HG03521 (cell line): Measurements from ENCODE around the gene NPFF.
"Not testable (repeated sequence)": the region's sequence is repeated elsewhere in the genome, so short reads cannot be mapped to it uniquely, and the experiment has no call there.

Experiments
- ATAC-seq: cut with Tn5 transposase; IDR thresholded peaks from one replicate; pipeline ENCODE4 v1.9.1; 2021; ENCODE audit warnings: mild to moderate bottlenecking, moderate library complexity; ENCODE audit not compliant: unreplicated experiment

NPFF gene

DNA sequence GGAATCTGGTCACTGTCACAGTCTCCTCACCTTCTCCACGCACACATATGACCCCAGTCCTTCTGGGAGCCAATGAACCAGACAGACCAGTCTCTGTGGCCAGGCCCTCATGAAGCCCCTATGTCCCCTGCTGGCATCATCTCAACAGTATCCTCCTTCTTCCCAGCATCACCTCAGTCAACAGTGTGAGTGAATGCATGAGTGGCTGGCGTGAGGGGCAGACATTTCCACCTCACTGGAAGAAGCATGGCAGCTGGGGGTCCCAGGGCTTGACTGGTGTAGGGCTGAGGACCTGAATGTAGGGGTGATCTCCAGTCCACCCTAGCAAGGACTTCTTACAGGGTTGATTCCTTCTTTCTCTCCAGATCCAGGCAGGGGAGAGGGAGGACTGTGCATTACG, 9.8 kb downstream of the NPFF start:
- no peak for ATAC-seq

GRCh38 chr12:53496752-53497032, 10.6 kb downstream of the NPFF start:
- ATAC-seq = no peak

- no peak for ATAC-seq
Measured at GRCh38 chr12:53495903-53496751, 11.2 kb downstream of the NPFF start.

GRCh38 chr12:53493610-53494391, 13.5 kb downstream of the NPFF start:
- ATAC-seq = no peak

- ATAC-seq = peak; percentile 90
Measured at GRCh38 chr12:53492830-53493609, 14.3 kb downstream of the NPFF start.

DNA sequence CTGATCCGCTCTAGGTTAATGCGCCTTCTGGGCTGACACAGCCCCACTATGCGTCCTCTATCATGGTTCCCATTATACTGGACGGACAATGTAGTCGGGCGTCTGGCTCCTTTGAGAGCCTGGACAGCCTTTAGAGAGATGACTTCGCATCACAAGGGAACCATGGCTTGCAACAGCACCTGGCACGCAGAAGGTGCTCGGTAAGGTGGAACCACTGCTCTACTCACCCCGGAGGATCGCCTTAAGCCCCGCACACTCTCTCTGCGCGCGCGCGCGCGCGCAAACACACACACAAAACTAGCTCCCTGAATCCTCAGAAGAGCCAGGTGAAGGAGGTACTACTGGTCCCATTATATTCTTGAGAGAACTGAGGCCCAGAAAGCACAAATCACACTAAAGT, 15.1 kb downstream of the NPFF start:
- no peak for ATAC-seq

GRCh38 chr12:53489242-53489864, 17.9 kb downstream of the NPFF start:
- ATAC-seq = no peak

DNA sequence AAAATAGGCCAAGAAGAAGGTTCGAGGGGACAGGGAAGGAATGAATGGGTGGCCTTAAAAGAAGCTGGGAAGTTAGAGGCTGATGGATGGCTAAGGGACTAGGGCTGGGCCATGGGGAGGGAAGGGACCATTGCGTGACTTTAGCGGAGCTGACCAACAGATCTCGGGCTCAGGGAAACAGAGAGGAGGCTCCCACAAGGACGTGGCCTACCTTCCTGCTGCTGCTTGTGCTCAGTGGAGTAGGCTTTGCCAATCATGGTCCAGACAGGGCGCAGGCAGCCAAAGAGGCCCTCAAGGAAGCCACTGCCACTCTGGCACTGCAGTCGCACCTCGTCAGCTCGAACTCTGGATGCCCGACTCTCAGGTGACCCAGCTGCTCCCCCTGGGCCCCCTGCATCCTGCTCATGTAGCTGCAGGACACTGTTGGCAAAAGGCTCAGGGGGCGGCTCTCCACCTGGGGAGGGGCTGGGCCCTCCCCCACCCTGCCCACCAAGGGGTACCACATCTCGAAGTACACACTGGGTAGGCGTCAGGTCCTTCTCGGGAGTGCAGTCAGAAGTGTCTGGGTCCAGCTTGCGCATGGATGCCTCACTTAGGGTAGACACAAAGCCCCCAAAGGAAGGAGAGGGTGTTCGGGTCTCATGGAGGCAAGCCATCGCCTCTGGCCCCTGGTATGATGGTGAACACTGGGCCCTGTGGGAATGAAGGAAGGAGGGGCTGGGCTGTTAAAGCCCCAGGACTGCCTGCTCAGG, 20.4 kb downstream of the NPFF start:
- ATAC-seq = no peak

DNA sequence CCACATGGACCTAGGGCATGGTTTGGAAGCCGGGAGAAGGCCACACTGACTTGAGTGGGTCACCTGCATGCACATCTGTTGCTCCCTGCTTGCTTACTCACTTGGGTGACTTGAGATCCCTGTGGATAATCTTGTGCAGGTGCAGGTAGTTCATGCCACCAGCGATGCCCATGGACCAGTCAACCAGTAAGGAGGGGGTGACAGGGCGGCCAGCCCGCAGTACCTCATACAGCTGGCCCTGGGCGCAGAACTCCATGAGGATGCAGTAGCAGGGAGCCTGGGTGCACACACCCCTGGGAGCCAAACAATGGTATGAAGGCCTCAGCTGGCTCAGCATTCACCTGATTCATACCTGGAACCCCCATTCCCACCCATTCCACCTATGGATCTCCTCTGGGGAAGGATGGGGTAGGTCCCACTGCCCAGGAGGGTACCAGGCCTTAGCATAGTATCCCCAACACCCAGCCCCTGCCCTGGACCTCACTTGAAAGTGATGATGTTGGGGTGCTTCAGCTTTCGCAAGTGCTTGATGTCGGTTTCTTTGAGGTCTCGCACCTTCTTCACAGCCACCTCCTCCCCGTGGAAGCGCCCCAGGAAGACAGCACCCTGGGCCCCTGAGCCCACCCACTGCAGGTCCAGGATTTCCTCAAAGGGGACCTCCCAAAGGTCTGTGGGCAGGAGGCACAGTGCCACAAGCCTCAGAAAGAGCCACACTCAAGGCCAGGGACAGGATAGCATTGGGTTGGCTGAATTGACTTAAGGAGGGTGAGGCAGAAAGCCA, 21.1 kb downstream of the NPFF start:
- no peak for ATAC-seq

DNA sequence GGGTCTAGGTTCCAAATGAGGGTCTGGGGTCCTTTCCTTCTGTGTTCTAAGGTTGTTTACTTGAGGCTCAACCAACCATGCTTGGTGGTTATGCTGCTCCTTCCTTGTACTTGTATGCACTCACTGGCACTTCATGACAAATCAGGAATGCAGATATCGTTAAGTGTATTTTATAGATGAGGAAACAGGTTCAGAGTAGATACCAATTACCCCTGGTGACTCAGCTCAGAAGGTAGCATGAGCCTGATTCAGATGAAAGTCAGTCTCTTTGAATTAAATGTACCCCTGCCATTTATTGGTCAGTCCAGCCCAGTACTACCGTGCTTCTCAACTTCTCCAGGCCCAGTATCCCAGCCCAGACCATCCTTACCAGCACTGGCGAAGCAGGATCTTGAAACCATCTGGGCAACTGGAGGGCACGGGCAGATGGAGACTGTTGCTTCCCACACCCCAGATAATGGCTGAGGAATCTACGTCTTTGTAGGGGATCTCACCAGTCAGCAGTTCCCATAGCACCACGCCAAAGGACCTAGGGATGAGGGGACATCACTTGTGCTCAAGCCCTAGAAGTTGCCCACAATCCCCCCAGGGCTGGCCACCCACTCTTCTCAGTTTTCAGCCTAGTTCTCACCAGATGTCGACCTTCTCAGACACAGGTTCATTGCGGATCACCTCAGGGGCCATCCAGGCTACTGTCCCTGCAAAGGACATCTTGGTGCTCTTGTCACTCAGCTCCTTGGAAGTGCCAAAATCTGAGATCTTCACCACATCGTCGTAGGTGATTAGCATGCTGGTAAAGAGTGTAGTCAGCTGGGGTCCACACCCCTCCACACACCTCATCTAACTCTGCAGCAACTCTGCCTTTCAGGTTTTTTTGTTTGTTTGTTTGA, 22.4 kb downstream of the NPFF start:
- no peak for ATAC-seq

DNA sequence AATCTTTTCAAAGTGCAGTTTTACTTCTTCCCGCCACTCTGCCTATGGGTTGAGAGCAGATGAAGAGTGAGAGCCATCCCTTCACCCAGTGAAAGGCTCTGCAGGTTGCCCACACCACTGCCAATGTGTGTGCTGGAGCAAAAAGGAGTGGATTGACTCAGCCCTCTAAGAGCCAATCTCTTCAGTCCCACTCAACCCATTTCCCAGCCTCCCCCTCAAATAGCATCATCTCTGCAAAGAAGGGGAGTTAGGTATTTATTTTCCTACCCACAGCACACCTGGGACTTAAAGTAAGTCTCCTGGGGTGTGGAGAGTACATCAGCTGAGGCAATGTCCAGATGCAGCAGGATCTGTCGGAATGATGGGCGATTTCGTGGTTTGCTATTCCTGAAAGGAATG, 23.3 kb downstream of the NPFF start:
- ATAC-seq = no peak

GRCh38 chr12:53483225-53483978, 23.9 kb downstream of the NPFF start:
- no peak for ATAC-seq

- no peak for ATAC-seq
Measured at GRCh38 chr12:53482626-53483168, 24.6 kb downstream of the NPFF start.

DNA sequence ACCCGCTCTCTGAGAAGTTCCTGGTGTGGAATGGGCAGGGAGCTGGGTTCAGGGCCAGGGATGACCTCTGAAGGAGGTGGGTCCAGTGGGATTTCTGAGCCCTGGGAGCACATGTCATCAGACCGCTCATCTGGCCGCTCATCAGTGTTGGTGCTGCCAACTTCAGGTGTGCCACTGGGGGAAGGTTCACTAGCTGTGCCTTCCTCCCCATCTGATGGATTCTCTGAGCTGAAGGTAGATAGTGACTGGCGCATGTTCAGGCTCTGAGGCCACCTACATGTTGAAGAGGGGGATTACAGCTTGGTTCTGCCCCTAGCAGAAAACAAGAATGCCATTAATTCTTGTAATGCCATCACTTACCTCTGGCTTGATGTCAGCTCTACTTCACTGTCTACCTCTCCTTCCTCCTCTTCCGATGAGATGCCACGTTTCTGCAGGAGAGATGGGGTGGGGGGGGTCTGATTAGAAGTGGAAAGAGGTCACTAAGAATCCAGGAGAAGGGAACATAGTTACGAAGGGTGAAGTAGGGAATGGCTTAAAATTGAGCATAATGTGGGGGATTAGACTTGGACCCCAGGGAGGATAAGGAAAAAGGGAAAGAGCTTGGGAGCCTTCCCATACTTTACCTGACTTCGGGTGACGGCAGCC, 25.2 kb downstream of the NPFF start:
- no peak for ATAC-seq

DNA sequence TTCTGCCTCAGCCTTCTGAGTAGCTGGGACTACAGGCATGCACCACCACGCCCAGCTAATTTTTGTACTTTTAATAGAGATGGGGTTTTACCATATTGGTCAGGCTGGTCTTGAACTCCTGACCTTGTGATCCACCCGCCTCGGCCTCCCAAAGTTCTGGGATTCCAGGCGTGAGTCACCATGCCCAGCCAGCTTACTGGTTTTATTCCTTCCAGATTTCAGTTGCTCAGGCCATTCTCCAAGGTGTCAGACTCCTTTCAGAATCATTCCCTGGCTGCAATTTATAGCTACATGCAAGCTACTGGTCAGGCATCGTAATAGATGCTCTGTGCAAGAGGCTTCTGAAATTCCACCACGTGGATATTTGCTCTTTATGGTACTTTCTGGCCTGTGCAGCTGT, 25.8 kb downstream of the NPFF start:
- ATAC-seq = not testable (repeated sequence)

- no peak for ATAC-seq
Measured at GRCh38 chr12:53480491-53481442, 26.5 kb downstream of the NPFF start.
